ENCODE data around the gene NPAS3.

The NPAS3 gene

GRCh38 chr14:33017016-33017415, 78.3 kb downstream of the NPAS3 start:
- no peak for DNase-seq

GRCh38 chr14:33019346-33019745, 80.7 kb downstream of the NPAS3 start:
- DNase-seq: no peak

GRCh38 chr14:33026850-33027430, 88.3 kb downstream of the NPAS3 start:
- DNase-seq: no peak

- DNase-seq: no peak
These were observed 90.8 kb downstream of the NPAS3 start for GRCh38 chr14:33029511-33029910.

GRCh38 chr14:33030386-33030785, 91.7 kb downstream of the NPAS3 start:
- DNase-seq: no peak

GRCh38 chr14:33035416-33036194, 96.9 kb downstream of the NPAS3 start:
- DNase-seq: no peak

- DNase-seq: no peak
These were observed 100.6 kb downstream of the NPAS3 start for GRCh38 chr14:33039311-33039710.

- DNase-seq: no peak
These were observed 101.9 kb downstream of the NPAS3 start for GRCh38 chr14:33040372-33041140.

- DNase-seq: no peak
These were observed 103.9 kb downstream of the NPAS3 start for GRCh38 chr14:33042591-33042990.

GRCh38 chr14:33045760-33046159, 107.1 kb downstream of the NPAS3 start:
- DNase-seq: no peak

- peak in 1 of 2 experiments; percentile 30 for DNase-seq
These were observed 114.3 kb downstream of the NPAS3 start for GRCh38 chr14:33052943-33053342.

- no peak for DNase-seq
These were observed 117.5 kb downstream of the NPAS3 start for GRCh38 chr14:33056213-33056612.

- no peak for DNase-seq
These were observed 118.9 kb downstream of the NPAS3 start for GRCh38 chr14:33057585-33057984.

- DNase-seq: no peak
These were observed 123.1 kb downstream of the NPAS3 start for GRCh38 chr14:33061667-33062325.

GRCh38 chr14:33062476-33062875, 123.8 kb downstream of the NPAS3 start:
- no peak for DNase-seq

- DNase-seq: no peak
These were observed 124.2 kb downstream of the NPAS3 start for GRCh38 chr14:33062881-33063280.

GRCh38 chr14:33063521-33063920, 124.8 kb downstream of the NPAS3 start:
- no peak for DNase-seq

- DNase-seq: no peak
These were observed 127.0 kb downstream of the NPAS3 start for GRCh38 chr14:33065634-33066033.

- DNase-seq: no peak
These were observed 129.4 kb downstream of the NPAS3 start for GRCh38 chr14:33068040-33068439.

GRCh38 chr14:33068626-33069025, 129.9 kb downstream of the NPAS3 start:
- no peak for DNase-seq

- DNase-seq: no peak
These were observed 131.8 kb downstream of the NPAS3 start for GRCh38 chr14:33070475-33070874.

GRCh38 chr14:33073023-33073422, 134.3 kb downstream of the NPAS3 start:
- no peak for DNase-seq

GRCh38 chr14:33081259-33081658, 142.6 kb downstream of the NPAS3 start:
- no peak for DNase-seq

All from NCI-H1930 (cell line).